Motor neuron (in vitro differentiated cells): ENCODE measurements around the gene SHISA5. TPM values are rescaled to one million over a fixed set of nuclear protein-coding genes. Genes with fewer than 3 reads are reported as not detected.
"Not testable (repeated sequence)": the region's sequence is repeated elsewhere in the genome, so short reads cannot be mapped to it uniquely, and the experiment has no call there.

Experiments used
- ATAC-seq, 8 experiments: fragments of 200-7000 bp; cut with Tn5 transposase; replicated peaks in 6 of 8; 2 replicates each; pipeline ENCODE4 v1.8.0; 2021; ENCODE audit warnings: mild to moderate bottlenecking in 8 of 8, moderate library complexity in 8 of 8
- H3K27ac ChIP-seq, 2 donors: fragments of 250-450 bp; sonication (Bioruptor Pico); 2 replicates each; pipeline ENCODE4 v1.9.0; 2021; ENCODE audit warnings: antibody characterized with exemption in 2 of 2, mild to moderate bottlenecking in 2 of 2, moderate library complexity in 1 of 2
- H3K4me1 ChIP-seq, 2 donors: fragments of 250-450 bp; sonication (Bioruptor Pico); replicated peaks in 1 of 2; 2 replicates each; pipeline ENCODE4 v1.6.1; 2021; ENCODE audit warnings: antibody characterized with exemption in 2 of 2, mild to moderate bottlenecking in 2 of 2, moderate library complexity in 1 of 2
- H3K4me3 ChIP-seq, 5 donors: fragments of 250-450 bp; sonication (Bioruptor Pico); 2 replicates each; pipeline ENCODE4 v1.9.0; 2021; ENCODE audit warnings: antibody characterized with exemption in 5 of 5, mild to moderate bottlenecking in 5 of 5, moderate library complexity in 4 of 5
- WGBS, 10 experiments: fragments of 450-650 bp; shearing (Covaris generic); methylation state at CpG; one replicate each; pipeline ENCODE4 v1.0.0; 2022; 5-methylcytosine and 5-hydroxymethylcytosine counted together
- in situ Hi-C, 9 experiments: fragments of 400-800 bp; cut with MboI; loops; one replicate each; pipeline ENCODE4 v1.15.0; 2021; ENCODE audit warnings: low sequenced_read_pairs in 9 of 9, low pct_unique_long_range_greater_than_20kb in 2 of 9; ENCODE audit not compliant: unreplicated experiment in 9 of 9
- total RNA-seq, 8 experiments: library from RNA; unstranded; fragments of 300-600 nt; gene quantifications; 2 replicates each; pipeline versions ENCODE4 v1.2.3 to v1.2.4, GENCODE V29; 2022

SHISA5 gene
- total RNA-seq, 8 experiments from 2014 or later, result 70.4 to 252 (median 93.4) TPM

DNA sequence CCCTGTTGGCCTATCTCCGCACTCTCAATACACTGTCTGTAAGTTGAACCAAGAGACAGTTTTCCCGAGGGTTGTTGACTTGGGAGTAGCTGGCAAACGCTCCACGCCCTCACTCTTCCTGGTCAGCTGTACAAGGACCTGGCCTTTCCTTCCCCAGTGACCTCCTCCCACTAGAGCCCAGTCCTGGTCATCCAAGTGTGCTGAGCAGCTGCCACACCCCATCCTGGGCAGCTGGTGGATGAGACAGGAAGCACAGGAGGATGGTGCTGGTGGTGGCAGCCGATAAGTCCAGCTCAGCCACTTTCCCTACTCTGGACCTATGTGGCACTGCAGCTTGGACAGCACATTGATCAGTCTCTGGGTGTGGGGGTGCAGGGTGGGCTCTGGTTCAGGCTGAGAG is 32.8 kb upstream of the SHISA5 start:
- 100% methylated on average over 1 to 2 of the region's 5 CpGs; no CpG with 5 or more reads in 7 of the 10 experiments for WGBS, 10 experiments
- ATAC-seq, result peak in 1 of 8 experiments; percentile 62
- H3K4me1 ChIP-seq, result no peaks in the 10 kb centered on the region
- in situ Hi-C loops, result no loop called here
- no peak overlapping the region for H3K4me3 ChIP-seq
- no peak overlapping the region for H3K27ac ChIP-seq

DNA sequence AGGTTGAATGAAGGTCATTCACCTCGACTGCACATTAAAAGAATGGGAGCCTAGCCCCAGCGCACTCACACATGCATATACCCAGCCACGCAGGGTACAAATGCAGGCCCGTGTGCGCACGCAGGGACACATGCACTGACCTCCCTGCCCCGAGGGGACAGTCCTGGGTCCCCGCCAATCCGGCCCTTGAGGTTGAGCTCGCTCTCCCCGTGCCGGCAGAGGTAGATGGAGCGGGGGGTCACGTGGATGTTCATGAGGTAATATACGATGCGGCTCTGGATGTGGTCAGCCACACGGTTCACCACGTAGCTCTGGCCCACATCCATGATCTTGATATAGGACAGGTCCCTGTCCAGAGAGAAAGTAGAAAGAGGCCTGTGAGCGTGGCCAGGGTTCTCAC is 32.1 kb upstream of the SHISA5 start:
- Histone ChIP-seq H3K4me3 (no peak overlapping the region), H3K4me1 (no peaks in the 10 kb centered on the region), H3K27ac (no peak overlapping the region)
- no peak for ATAC-seq
- in situ Hi-C loops, result no loop called here
- WGBS, 10 experiments, result 80 to 100% (median 88%) methylated on average over 1 to 9 of the region's 19 CpGs; no CpG with 5 or more reads in 6 of the 10 experiments

- H3K27ac ChIP-seq, result no peak overlapping the region
- 81 to 100% (median 93%) methylated on average over 1 to 4 of the region's 4 CpGs; no CpG with 5 or more reads in 4 of the 10 experiments for WGBS, 10 experiments
- H3K4me1 ChIP-seq, result no peaks in the 10 kb centered on the region
- ATAC-seq, result no peak
- H3K4me3 ChIP-seq, result no peak overlapping the region
- in situ Hi-C loops, result no loop called here
Measured at GRCh38 chr3:48535578-48535977, 31.6 kb upstream of the SHISA5 start.

DNA sequence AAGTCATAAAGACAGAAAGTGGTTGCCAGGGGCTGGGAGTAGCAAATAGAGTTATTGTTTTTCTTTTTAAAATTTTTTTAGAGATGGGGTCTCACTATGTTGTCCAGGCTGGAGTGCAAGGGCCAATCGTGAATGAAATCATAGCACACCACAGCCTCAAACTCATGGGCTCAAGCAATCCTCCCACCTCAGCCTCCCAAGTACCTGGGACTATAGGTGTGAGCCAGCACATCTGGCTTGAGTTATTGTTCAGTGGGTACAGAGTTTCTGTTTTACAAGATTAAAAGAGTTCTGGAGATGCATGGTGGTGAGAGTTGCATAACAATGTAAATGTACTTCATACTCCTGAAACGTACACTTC is 29.0 kb upstream of the SHISA5 start:
- H3K27ac ChIP-seq, result no peak overlapping the region
- H3K4me3 ChIP-seq, result no peak overlapping the region
- 0 to 100% (median 92%) methylated on average over 1 to 2 of the region's 2 CpGs; no CpG with 5 or more reads in 2 of the 10 experiments for WGBS, 10 experiments
- in situ Hi-C loops, result no loop called here
- no peak for ATAC-seq
- no peaks in the 10 kb centered on the region for H3K4me1 ChIP-seq

DNA sequence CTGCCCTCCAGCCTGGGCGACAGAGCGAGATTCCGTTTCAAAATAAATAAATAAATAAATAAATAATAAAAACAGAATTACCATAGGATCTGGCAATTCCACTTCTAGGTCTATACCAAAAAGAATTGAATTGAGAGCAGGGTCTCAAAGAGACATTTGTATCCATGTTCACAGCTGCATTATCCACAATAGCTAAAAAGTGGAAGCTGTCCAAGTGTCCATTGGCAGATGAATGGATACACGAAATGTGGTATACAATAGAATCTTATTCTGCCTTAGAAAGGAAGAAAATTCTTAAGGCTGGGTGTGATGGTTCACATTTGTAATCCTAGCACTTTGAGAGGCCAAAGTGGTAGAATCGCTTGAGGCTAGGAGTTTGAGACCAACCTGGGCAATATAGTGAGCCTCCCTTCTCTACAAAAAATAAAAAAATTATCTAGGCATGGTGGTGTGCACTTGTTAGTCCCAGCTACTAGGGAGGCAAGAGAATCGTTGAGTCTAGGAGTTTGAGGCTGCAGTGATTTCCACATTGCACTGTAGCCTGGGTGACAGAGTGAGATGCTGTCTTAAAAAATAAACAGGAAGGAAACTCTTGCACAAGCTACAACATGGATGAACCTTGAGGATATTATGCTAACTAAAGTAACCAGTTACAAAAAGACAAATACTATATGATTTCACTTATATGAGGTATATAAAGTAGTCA is 28.4 kb upstream of the SHISA5 start:
- no peak for ATAC-seq
- H3K27ac ChIP-seq, result no peak overlapping the region

DNA sequence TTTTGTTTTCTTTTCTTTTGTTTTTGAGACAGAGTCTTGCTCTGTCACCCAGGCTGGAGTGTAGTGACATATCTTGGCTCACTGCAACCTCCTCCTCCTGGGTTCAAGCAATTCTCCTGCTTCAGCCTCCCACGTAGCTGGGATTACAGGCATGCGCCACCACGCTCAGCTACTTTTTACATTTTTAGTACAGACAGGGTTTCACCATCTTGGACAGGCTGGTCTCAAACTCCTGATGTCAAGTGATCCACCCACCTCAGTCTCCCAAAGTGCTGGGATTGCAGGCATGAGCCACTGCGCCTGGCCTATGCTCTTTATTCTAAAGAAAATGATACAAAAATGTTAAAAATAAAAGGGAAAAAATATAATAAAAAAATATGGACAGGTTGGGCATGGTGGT is 26.7 kb upstream of the SHISA5 start:
- 80 to 100% (median 98%) methylated on average over 1 to 4 of the region's 4 CpGs; no CpG with 5 or more reads in 1 of the 10 experiments for WGBS, 10 experiments
- H3K4me3 ChIP-seq, H3K4me1 ChIP-seq, in situ Hi-C loops, H3K27ac ChIP-seq, ATAC-seq: not testable (repeated sequence)

More for the DNA sequence above, 28.4 kb upstream of the SHISA5 start:
- 83 to 100% (median 95%) methylated on average over 1 to 6 of the region's 6 CpGs; no CpG with 5 or more reads in 1 of the 10 experiments for WGBS, 10 experiments
- in situ Hi-C loops, result no loop called here
- no peak overlapping the region for H3K4me3 ChIP-seq
- H3K4me1 ChIP-seq, result no peaks in the 10 kb centered on the region

- no peaks in the 10 kb centered on the region for H3K4me1 ChIP-seq
- no peak overlapping the region for H3K4me3 ChIP-seq
- no peak overlapping the region for H3K27ac ChIP-seq
- WGBS, 10 experiments, result 73 to 100% (median 92%) methylated on average over 1 to 3 of the region's 3 CpGs; no CpG with 5 or more reads in 2 of the 10 experiments
- ATAC-seq, result no peak
- in situ Hi-C loops, result no loop called here
Measured at GRCh38 chr3:48528754-48529153, 24.8 kb upstream of the SHISA5 start.

DNA sequence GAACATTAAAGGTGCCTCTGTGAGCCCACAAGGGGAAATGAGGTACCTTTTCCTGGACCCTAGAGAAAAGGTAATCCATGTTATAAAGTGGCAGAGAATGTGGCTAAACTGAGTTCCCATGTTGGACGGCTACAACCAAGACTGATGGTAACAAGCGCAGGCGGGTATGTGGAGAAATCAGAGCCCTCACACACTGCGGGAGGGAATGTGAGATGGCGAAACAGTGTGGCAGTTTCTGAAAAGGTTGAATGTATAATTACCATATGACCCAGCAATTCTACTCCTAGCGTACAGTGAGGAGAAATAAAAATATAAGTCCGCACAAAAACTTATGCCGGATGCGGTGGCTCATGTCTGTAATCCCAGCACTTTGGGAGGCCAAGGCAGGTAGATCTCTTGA is 24.1 kb upstream of the SHISA5 start:
- Histone ChIP-seq H3K4me1 (no peaks in the 10 kb centered on the region), H3K4me3 (no peak overlapping the region), H3K27ac (no peak overlapping the region)
- no peak for ATAC-seq
- WGBS, 10 experiments, result 86 to 100% (median 96%) methylated on average over 4 to 9 of the region's 9 CpGs; no CpG with 5 or more reads in 3 of the 10 experiments
- in situ Hi-C loops, result no loop called here

- Histone ChIP-seq H3K27ac (no peak overlapping the region), H3K4me1 (no peaks in the 10 kb centered on the region), H3K4me3 (no peak overlapping the region)
- ATAC-seq, result no peak
- in situ Hi-C loops, result no loop called here
- WGBS, 10 experiments, result 100% methylated on average over 3 of the region's 9 CpGs; no CpG with 5 or more reads in 9 of the 10 experiments
Measured at GRCh38 chr3:48524970-48525369, 21.0 kb upstream of the SHISA5 start.

DNA sequence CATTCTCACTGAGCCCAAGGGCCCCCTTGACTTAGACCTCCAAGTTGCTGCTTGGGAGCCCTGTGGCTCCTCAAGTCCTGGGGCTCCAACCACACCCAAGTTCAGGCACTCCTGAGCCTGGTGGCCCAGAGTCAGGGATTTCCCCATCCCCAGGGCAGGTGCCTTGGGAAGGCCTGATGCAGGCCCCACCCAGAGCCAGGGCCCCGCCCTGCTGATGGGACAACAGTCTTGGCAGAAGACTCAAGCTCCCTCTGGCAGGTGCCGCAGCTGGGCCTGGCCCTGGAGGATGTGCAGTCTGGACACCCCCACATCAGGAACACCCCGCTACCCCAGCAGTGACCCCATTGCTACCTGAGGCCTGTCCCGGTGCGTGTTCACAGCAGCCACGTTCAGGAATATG is 17.7 kb upstream of the SHISA5 start:
- ATAC-seq, result peak in 1 of 8 experiments; percentile 46
- in situ Hi-C loops, result no loop called here
- Histone ChIP-seq H3K4me3 (no peak overlapping the region), H3K4me1 (no peaks in the 10 kb centered on the region), H3K27ac (no peak overlapping the region)
- WGBS, 10 experiments, result 100% methylated on average over 1 of the region's 6 CpGs; no CpG with 5 or more reads in 9 of the 10 experiments

DNA sequence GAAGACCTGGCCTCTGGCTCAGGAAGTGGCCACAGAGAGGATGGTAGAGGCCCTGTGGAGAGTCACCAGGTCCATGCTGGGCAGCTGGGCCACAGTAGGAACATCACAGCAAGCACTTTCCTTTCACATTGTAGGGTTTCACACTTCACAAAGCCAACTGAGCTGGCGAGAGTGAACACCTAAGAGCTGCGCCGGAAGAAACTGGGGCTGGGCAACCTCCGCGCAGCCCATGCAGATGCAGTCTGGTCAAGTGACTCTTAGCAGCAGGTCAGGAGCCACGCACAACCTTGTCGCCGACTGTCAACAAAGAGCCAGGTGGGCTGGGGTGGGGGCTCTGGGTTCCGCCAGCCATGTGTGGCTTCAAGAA is 15.3 kb upstream of the SHISA5 start:
- in situ Hi-C loops, result no loop called here
- Histone ChIP-seq H3K4me1 (no peaks in the 10 kb centered on the region), H3K27ac (no peak overlapping the region), H3K4me3 (no peak overlapping the region)
- no peak for ATAC-seq
- whole genome bisulfite sequencing, 10 experiments, result 86 to 100% (median 98%) methylated on average over 1 to 6 of the region's 9 CpGs; no CpG with 5 or more reads in 7 of the 10 experiments

DNA sequence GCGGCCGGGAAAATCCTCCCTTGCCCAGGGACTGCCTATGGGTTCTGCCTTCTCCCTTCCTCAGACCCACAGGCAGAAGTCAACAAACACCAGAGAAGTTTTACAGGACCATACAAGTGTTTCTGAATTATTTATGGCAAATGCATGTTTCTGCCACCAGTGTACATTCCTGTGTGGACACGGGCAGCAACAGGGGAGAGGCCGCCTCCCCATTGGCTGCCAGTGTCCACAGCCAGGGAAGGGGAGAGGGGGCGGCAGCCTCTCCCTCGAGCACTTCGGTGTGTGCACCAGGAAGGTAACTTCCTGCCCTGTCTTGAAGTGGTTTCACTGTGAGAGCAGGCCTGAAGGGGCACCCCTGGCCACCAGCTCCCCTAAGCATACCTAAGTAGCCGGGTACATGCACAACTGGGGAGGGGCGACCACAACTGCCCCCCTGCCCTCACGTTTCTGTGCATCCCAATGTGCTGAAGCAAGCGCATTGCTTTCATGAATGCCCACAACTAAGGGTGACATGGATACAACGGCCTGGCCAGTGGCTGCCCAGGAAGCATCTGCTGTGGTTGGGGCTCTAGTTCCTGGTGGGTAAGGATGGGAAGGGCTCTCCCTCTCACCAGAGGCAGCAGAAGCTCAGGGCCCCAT is 14.8 kb upstream of the SHISA5 start:
- H3K27ac ChIP-seq, result no peak overlapping the region
- no peaks in the 10 kb centered on the region for H3K4me1 ChIP-seq
- WGBS, 10 experiments, result 50 to 100% (median 93%) methylated on average over 1 to 3 of the region's 12 CpGs; no CpG with 5 or more reads in 3 of the 10 experiments
- H3K4me3 ChIP-seq, result no peak overlapping the region
- ATAC-seq, result peak in 3 of 8 experiments; percentile 29 to 73 (median 41)
- in situ Hi-C loops, result no loop called here

DNA sequence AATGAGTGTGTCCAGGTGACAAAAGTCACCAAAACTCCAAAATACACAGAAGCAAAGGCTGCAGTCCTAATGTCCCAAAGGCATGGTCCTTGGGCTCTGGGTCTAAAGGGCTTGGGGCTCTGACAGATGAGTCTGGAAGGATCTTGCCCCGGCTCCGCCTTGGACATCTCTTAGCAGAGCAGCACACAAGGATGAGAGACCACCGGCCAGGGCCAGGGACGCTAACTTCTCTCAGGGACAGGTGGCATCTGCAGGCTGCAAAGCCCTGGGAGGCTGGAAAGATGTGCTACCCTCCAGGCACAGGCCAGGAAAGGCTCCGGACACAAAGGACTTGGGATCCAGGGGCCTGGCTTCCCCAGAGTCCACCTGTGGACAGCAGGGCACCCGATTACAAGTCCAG is 14.1 kb upstream of the SHISA5 start:
- in situ Hi-C loops, result no loop called here
- ATAC-seq, result no peak
- 50 to 100% (median 83%) methylated on average over 1 to 3 of the region's 6 CpGs; no CpG with 5 or more reads in 6 of the 10 experiments for WGBS, 10 experiments
- Histone ChIP-seq H3K27ac (no peak overlapping the region), H3K4me1 (no peaks in the 10 kb centered on the region), H3K4me3 (no peak overlapping the region)
